ENCODE measurements around the gene CA10. TPM values are rescaled to one million over a fixed set of nuclear protein-coding genes. Genes with fewer than 3 reads are reported as not detected.

The CA10 gene
- polyA plus RNA-seq, 1 donor from 2014 or later = 6.2 TPM

- Histone ChIP-seq H3K36me3 (ENCODE audit: insufficient read depth, low read length) (no peaks in the 10 kb centered on the region), H3K79me2 (replicated peaks; ENCODE audit: insufficient read depth, low read length) (no peaks in the 10 kb centered on the region), H3K27me3 (ENCODE audit: insufficient read depth, low read depth, low read length) (no peaks in the 10 kb centered on the region), H3K4me3 (ENCODE audit: low read length) (no peak overlapping the region), H3K9me2 (ENCODE audit: insufficient read depth, low read length) (no peaks in the 10 kb centered on the region), H3K9me3 (ENCODE audit: low read length) (no peaks in the 10 kb centered on the region), H2AFZ (ENCODE audit: low read depth, low read length) (no peak overlapping the region), H3K9ac (ENCODE audit: low read length) (no peak overlapping the region), H3F3A (ENCODE audit: insufficient read depth, low read length, poor library complexity, severe bottlenecking) (no peaks in the 10 kb centered on the region), H4K20me1 (ENCODE audit: insufficient read depth) (no peaks in the 10 kb centered on the region), H3K27ac (ENCODE audit: low read length) (no peak overlapping the region), H3K4me2 (ENCODE audit: low read length) (no peak overlapping the region)
- peak; percentile 68 for TF ChIP-seq POLR2AphosphoS5 (IDR thresholded peaks at IDR 0.05)
- TF ChIP-seq MXI1 (conservative IDR thresholded peaks at IDR 0.05; ENCODE audit: poor library complexity, severe bottlenecking) = no peak
Measured at GRCh38 chr17:52202520-52203080, 44.1 kb upstream of the CA10 start.

- H4K20me1 ChIP-seq (ENCODE audit: insufficient read depth) = no peaks in the 10 kb centered on the region
- no peaks in the 10 kb centered on the region for H3K9me3 ChIP-seq (ENCODE audit: low read length)
- TF ChIP-seq EZH2 (IDR thresholded peaks at IDR 0.05; ENCODE audit: borderline replicate concordance, insufficient read depth, low read length, poor library complexity, severe bottlenecking) = no peak
- TF ChIP-seq POLR2AphosphoS5 (IDR thresholded peaks at IDR 0.05) = no peak
- no peak for TF ChIP-seq MXI1 (conservative IDR thresholded peaks at IDR 0.05; ENCODE audit: poor library complexity, severe bottlenecking)
- TF ChIP-seq EP300 (conservative IDR thresholded peaks at IDR 0.05; ENCODE audit: poor library complexity, severe bottlenecking) = no peak
- TF ChIP-seq RAD21 (conservative IDR thresholded peaks at IDR 0.05) = no peak
- no peak overlapping the region for H3K27ac ChIP-seq (ENCODE audit: low read length)
- no peaks in the 10 kb centered on the region for H3K36me3 ChIP-seq (ENCODE audit: insufficient read depth, low read length)
- no peak overlapping the region for H3K9ac ChIP-seq (ENCODE audit: low read length)
- no peak overlapping the region for H3K4me2 ChIP-seq (ENCODE audit: low read length)
- no peaks in the 10 kb centered on the region for H3F3A ChIP-seq (ENCODE audit: insufficient read depth, low read length, poor library complexity, severe bottlenecking)
- no peaks in the 10 kb centered on the region for H3K79me2 ChIP-seq (replicated peaks; ENCODE audit: insufficient read depth, low read length)
- H2AFZ ChIP-seq (ENCODE audit: low read depth, low read length) = no peak overlapping the region
- H3K4me3 ChIP-seq (ENCODE audit: low read length) = no peak overlapping the region
- H3K27me3 ChIP-seq (ENCODE audit: insufficient read depth, low read depth, low read length) = no peaks in the 10 kb centered on the region
- H3K9me2 ChIP-seq (ENCODE audit: insufficient read depth, low read length) = no peaks in the 10 kb centered on the region
Measured at GRCh38 chr17:52201767-52202519, 43.4 kb upstream of the CA10 start.

GRCh38 chr17:52191491-52191890 lies 33.0 kb upstream of the CA10 start:
- H3K9ac ChIP-seq (ENCODE audit: low read length) = no peak overlapping the region
- no peak overlapping the region for H2AFZ ChIP-seq (ENCODE audit: low read depth, low read length)
- H4K20me1 ChIP-seq (ENCODE audit: insufficient read depth) = no peaks in the 10 kb centered on the region
- no peaks in the 10 kb centered on the region for H3K36me3 ChIP-seq (ENCODE audit: insufficient read depth, low read length)
- H3K27me3 ChIP-seq (ENCODE audit: insufficient read depth, low read depth, low read length) = no peaks in the 10 kb centered on the region
- H3K79me2 ChIP-seq (replicated peaks; ENCODE audit: insufficient read depth, low read length) = no peaks in the 10 kb centered on the region
- TF ChIP-seq SMC3 (conservative IDR thresholded peaks at IDR 0.05; ENCODE audit: poor library complexity) = no peak
- no peak for TF ChIP-seq TAF1 (IDR thresholded peaks at IDR 0.05; ENCODE audit: low read depth)
- TF ChIP-seq RAD21 (conservative IDR thresholded peaks at IDR 0.05) = no peak
- no peak for TF ChIP-seq CTCF (IDR thresholded peaks at IDR 0.05; ENCODE audit: poor library complexity, severe bottlenecking)
- no peaks in the 10 kb centered on the region for H3K9me2 ChIP-seq (ENCODE audit: insufficient read depth, low read length)
- no peaks in the 10 kb centered on the region for H3F3A ChIP-seq (ENCODE audit: insufficient read depth, low read length, poor library complexity, severe bottlenecking)
- H3K9me3 ChIP-seq (ENCODE audit: low read length) = no peaks in the 10 kb centered on the region
- H3K4me2 ChIP-seq (ENCODE audit: low read length) = no peak overlapping the region
- no peak overlapping the region for H3K27ac ChIP-seq (ENCODE audit: low read length)
- no peak overlapping the region for H3K4me3 ChIP-seq (ENCODE audit: low read length)
